Measurements from ENCODE around the gene ENDOD1.

DNA sequence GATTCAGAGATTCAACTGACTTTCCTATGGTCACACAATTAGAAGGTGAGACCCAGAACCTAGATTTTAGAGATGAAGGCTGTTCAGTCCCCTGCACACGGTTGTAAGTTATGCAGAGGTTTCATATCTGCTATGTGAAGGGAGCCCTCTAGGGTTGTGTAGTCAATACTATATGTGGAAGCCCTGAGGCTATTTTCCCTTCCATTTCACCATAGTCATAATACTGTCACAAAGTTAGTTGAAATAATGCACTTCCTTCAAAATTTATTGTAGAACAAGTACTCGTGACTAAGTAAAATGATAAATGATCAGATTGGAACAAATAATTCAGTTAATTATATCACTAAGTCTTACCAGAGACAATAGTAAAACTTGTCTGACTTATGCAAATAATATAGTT is 48.8 kb downstream of the ENDOD1 start:
- TF ChIP-seq, protein P1, sequence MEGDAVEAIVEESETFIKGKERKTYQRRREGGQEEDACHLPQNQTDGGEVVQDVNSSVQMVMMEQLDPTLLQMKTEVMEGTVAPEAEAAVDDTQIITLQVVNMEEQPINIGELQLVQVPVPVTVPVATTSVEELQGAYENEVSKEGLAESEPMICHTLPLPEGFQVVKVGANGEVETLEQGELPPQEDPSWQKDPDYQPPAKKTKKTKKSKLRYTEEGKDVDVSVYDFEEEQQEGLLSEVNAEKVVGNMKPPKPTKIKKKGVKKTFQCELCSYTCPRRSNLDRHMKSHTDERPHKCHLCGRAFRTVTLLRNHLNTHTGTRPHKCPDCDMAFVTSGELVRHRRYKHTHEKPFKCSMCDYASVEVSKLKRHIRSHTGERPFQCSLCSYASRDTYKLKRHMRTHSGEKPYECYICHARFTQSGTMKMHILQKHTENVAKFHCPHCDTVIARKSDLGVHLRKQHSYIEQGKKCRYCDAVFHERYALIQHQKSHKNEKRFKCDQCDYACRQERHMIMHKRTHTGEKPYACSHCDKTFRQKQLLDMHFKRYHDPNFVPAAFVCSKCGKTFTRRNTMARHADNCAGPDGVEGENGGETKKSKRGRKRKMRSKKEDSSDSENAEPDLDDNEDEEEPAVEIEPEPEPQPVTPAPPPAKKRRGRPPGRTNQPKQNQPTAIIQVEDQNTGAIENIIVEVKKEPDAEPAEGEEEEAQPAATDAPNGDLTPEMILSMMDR (IDR thresholded peaks at IDR 0.05) = peak in 1 of 6 experiments; percentile 16
- TF ChIP-seq POLR2A (IDR thresholded peaks at IDR 0.05) = no peak

Data from esophagus squamous epithelium (tissue), 4 donors.